Kidney epithelial cell (primary cell): Measurements from ENCODE around the gene ABCC1. TPM values are rescaled to one million over a fixed set of nuclear protein-coding genes. Genes with fewer than 3 reads are reported as not detected.
"Not testable (repeated sequence)": the region's sequence is repeated elsewhere in the genome, so short reads cannot be mapped to it uniquely, and the experiment has no call there.

Experiments used
- DNase-seq: peaks from one replicate; pipeline ENCODE4 v3.0.0-alpha.2; 2010; ENCODE audit warnings: low read depth
- H3K27me3 ChIP-seq: 2 replicates; pipeline ENCODE4 v1.6.0; 2011; ENCODE audit warnings: low read length; ENCODE audit not compliant: control insufficient read depth, insufficient read depth
- H3K36me3 ChIP-seq: 2 replicates; pipeline ENCODE4 v1.5.1; 2011; ENCODE audit warnings: low read length; ENCODE audit not compliant: control insufficient read depth, insufficient read depth
- H3K4me3 ChIP-seq: 2 replicates; pipeline ENCODE4 v1.5.1; 2011; ENCODE audit warnings: low read depth, mild to moderate bottlenecking, control low read depth, low read length
- CTCF ChIP-seq: IDR thresholded peaks from 2 replicates; pipeline ENCODE4 v1.5.1; 2011; ENCODE audit warnings: mild to moderate bottlenecking, moderate library complexity, low read length, control low read depth, inconsistent platforms; ENCODE audit not compliant: insufficient read depth, poor library complexity, severe bottlenecking
- total RNA-seq: library from RNA; depleted of rRNA; stranded (reverse); fragments of >200 nt; gene quantifications from 2 replicates; pipeline ENCODE4 v1.2.3, GENCODE V29; 2015

The ABCC1 gene
- total RNA-seq, 1 donor from 2014 or later, result 24.9 TPM

GRCh38 chr16:15953929-15954813 is 4.8 kb downstream of the ABCC1 start:
- TF ChIP-seq CTCF, result no peak
- no peak for DNase-seq
- H3K27me3 ChIP-seq, result no peaks in the 10 kb centered on the region
- H3K4me3 ChIP-seq, result no peak overlapping the region
- no peaks in the 10 kb centered on the region for H3K36me3 ChIP-seq

GRCh38 chr16:15954814-15955151 is 5.4 kb downstream of the ABCC1 start:
- no peak overlapping the region for H3K4me3 ChIP-seq
- TF ChIP-seq CTCF, result no peak
- no peak for DNase-seq
- no peaks in the 10 kb centered on the region for H3K27me3 ChIP-seq
- no peaks in the 10 kb centered on the region for H3K36me3 ChIP-seq

GRCh38 chr16:15955425-15955824 is 6.0 kb downstream of the ABCC1 start:
- Histone ChIP-seq H3K4me3 (no peak overlapping the region), H3K27me3 (no peaks in the 10 kb centered on the region), H3K36me3 (no peaks in the 10 kb centered on the region)
- TF ChIP-seq CTCF, result no peak
- no peak for DNase-seq

GRCh38 chr16:15956106-15956505 is 6.7 kb downstream of the ABCC1 start:
- H3K4me3 ChIP-seq, H3K27me3 ChIP-seq, H3K36me3 ChIP-seq, DNase-seq: not testable (repeated sequence)

GRCh38 chr16:15958703-15959348 is 9.4 kb downstream of the ABCC1 start:
- Histone ChIP-seq H3K36me3 (no peaks in the 10 kb centered on the region), H3K27me3 (no peaks in the 10 kb centered on the region), H3K4me3 (no peak overlapping the region)
- DNase-seq, result peak; percentile 25
- TF ChIP-seq CTCF, result no peak

- DNase-seq, result no peak
- no peak for TF ChIP-seq CTCF
- no peaks in the 10 kb centered on the region for H3K27me3 ChIP-seq
- no peaks in the 10 kb centered on the region for H3K36me3 ChIP-seq
- H3K4me3 ChIP-seq, result no peak overlapping the region
These were observed 10.9 kb downstream of the ABCC1 start for GRCh38 chr16:15960124-15960971.
